Activated T-cell treated with anti-CD3 and anti-CD28 coated beads, Interleukin-2, amount 50 U/mL, for 72 hours (primary cell): ENCODE data around the gene SULF2. TPM values are rescaled to one million over a fixed set of nuclear protein-coding genes. Genes with fewer than 3 reads are reported as not detected.

Source experiments
- ATAC-seq, 2 donors: fragments of 150-1000 bp; cut with Tn5 transposase; replicated peaks in 1 of 2; 2 replicates each; pipeline ENCODE4 v1.10.0; 2021; ENCODE audit warnings: moderate library complexity in 2 of 2, mild to moderate bottlenecking in 1 of 2
- DNase-seq, 2 donors: peaks; one replicate each; pipeline ENCODE4 v3.0.0; 2021 to 2022; ENCODE audit warnings: mixed read lengths in 1 of 2
- H3K27ac Mint-ChIP-seq: one replicate; pipeline ENCODE4 v1.8.0; 2022; ENCODE audit warnings: mild to moderate bottlenecking, moderate library complexity, mixed read lengths
- H3K27me3 Mint-ChIP-seq: one replicate; pipeline ENCODE4 v1.8.0; 2022; ENCODE audit warnings: low read depth, mixed read lengths
- H3K36me3 Mint-ChIP-seq, 2 donors: one replicate each; pipeline ENCODE4 v1.8.0; 2022; ENCODE audit warnings: mixed read lengths in 2 of 2, mild to moderate bottlenecking in 1 of 2; ENCODE audit not compliant: insufficient read depth in 2 of 2
- H3K4me1 Mint-ChIP-seq: one replicate; pipeline ENCODE4 v1.8.0; 2022; ENCODE audit warnings: low read depth, mixed read lengths
- H3K4me3 Mint-ChIP-seq, 2 donors: one replicate each; pipeline ENCODE4 v1.8.0; 2022; ENCODE audit warnings: mild to moderate bottlenecking in 2 of 2, mixed read lengths in 2 of 2, moderate library complexity in 2 of 2
- H3K9me3 Mint-ChIP-seq, 2 donors: one replicate each; pipeline ENCODE4 v1.8.0; 2022; ENCODE audit warnings: mixed read lengths in 2 of 2
- total RNA-seq, 2 donors: library from RNA; stranded (reverse); gene quantifications; one replicate each; pipeline ENCODE4 v1.2.3, GENCODE V29; 2022

Gene SULF2
- total RNA-seq, 2 donors from 2014 or later: 0.65 to 0.72 TPM

DNA sequence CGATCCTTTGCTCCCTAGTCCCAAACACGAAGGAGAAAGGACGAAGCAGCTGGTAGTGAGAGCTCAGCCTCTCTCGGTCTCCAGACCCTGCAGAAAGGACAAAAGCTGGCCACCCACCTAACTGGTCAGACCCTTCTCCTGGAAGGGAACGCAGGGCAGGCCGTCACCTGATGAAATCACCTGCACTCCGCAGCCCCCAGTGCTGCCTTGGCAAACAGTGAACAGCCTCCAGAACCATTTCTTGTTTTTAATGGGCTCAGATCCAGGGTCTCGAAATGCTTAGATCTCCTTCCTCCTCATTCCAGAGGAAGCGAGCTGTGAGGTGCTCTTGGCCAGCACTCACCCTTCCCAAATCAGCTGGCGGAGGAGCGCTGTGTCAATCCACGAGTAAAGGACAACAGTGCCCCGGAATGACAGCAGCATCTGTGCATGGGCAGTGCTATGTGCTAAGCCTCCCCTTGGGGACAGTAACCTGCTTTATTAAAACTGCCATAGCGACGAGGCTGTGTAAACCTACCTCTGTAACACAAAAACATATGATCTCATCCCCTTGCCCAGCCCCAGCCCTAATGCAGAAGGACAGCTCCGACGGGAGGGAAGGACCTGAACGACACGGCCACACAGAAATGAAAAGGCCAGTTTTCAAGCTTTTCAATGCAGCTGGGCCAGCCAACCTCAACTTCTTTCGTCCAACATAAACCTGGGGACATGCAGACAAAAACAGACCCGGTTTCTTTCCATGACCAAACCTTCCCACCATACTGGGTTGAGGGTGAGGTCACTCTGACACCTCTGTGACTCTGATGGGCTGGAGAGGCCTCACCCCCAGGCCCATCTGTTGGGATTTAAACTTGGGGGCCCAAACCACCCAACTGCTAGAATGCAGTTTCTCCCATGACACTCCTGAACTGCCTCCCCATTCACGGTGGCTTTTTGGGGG, 43.3 kb downstream of the SULF2 start:
- Mint-ChIP-seq H3K36me3 (no peaks in the 10 kb centered on the region), H3K9me3 (no peaks in the 10 kb centered on the region), H3K27ac (no peak overlapping the region), H3K27me3 (peaks cover 7% of the 10 kb centered on the region), H3K4me3 (no peak overlapping the region), H3K4me1 (no peaks in the 10 kb centered on the region)
- no peak for ATAC-seq
- no peak for DNase-seq

DNA sequence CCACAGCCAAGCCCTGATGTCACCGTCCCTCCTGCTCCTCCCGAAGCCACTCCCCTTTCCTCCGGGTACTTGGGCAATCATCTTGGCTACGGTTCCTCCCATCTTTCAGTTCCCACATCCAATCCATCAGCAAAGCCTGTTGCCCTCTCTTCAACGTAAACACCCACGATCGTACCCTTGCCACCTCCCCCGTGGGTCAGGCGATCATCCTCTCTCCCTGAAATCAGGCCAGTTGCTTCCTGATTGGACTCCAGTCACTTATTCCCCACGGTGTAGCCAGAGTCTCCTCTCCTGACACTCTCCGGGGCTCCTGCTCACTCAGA, 44.5 kb downstream of the SULF2 start:
- Mint-ChIP-seq H3K27me3 (peaks cover 7% of the 10 kb centered on the region), H3K4me3 (no peak overlapping the region), H3K9me3 (no peaks in the 10 kb centered on the region), H3K4me1 (no peaks in the 10 kb centered on the region), H3K36me3 (no peaks in the 10 kb centered on the region), H3K27ac (no peak overlapping the region)
- DNase-seq: no peak
- no peak for ATAC-seq

DNA sequence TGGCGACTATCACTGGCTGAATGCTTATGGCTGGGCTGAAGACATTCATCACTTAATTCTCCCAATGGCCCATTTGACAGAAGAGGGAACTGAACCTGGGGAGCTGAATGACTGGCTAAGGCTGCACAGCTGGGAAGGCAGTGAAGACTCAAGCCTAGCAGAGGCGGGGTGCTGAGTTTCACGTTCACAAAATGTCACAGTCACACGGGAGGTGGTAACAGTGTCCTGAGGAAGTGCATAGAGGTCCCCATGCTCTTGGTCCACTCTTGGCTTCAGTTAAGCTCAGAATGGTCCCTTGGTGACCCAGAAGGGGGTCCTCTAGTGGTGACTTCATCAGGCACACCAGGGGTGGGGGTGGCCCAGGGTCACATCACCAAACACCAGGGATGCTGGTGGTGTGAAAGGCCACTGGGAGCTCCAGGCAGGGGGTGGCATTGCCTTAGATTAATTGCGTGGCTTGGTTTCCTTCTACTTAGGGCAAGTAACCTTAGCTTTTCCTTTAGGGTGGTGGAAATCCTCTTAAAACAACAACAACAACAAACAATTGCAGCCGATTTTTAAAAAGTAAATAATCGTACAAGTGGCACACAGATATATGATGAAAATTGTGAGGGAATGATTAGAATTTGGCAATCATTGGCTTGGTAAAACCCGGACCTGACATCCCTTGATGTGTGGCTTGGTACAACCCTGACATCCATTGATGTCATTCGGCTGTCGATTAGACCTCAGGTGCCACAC, 45.0 kb downstream of the SULF2 start:
- no peaks in the 10 kb centered on the region for H3K4me1 Mint-ChIP-seq
- no peaks in the 10 kb centered on the region for H3K36me3 Mint-ChIP-seq
- H3K27me3 Mint-ChIP-seq: peaks cover 7% of the 10 kb centered on the region
- ATAC-seq (no peak), DNase-seq (no peak)
- no peaks in the 10 kb centered on the region for H3K9me3 Mint-ChIP-seq
- H3K27ac Mint-ChIP-seq: no peak overlapping the region
- H3K4me3 Mint-ChIP-seq: no peak overlapping the region

DNA sequence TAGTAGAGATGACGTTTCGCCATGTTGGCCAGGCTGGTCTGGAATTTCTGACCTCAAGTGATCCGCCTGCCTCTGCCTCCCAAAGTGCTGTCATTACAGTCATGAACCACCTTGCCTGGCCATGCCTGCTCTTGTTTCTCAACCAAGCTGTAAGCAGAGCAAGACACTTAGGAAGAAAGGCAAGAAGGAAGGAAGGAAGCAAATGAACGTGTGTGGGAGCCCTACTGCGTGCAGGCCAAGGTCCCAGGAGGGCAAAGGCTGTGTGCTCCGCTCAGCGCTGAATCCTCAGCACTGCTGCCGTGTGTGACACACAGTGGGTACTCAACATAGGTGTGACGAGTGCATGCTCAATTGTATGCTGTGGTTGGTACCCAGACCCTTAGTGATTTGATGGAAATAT, 47.4 kb downstream of the SULF2 start:
- DNase-seq (no peak), ATAC-seq (no peak)
- H3K4me1 Mint-ChIP-seq: no peaks in the 10 kb centered on the region
- no peaks in the 10 kb centered on the region for H3K9me3 Mint-ChIP-seq
- peaks cover 7% of the 10 kb centered on the region for H3K27me3 Mint-ChIP-seq
- H3K36me3 Mint-ChIP-seq: no peaks in the 10 kb centered on the region
- H3K4me3 Mint-ChIP-seq: no peak overlapping the region
- H3K27ac Mint-ChIP-seq: no peak overlapping the region

DNA sequence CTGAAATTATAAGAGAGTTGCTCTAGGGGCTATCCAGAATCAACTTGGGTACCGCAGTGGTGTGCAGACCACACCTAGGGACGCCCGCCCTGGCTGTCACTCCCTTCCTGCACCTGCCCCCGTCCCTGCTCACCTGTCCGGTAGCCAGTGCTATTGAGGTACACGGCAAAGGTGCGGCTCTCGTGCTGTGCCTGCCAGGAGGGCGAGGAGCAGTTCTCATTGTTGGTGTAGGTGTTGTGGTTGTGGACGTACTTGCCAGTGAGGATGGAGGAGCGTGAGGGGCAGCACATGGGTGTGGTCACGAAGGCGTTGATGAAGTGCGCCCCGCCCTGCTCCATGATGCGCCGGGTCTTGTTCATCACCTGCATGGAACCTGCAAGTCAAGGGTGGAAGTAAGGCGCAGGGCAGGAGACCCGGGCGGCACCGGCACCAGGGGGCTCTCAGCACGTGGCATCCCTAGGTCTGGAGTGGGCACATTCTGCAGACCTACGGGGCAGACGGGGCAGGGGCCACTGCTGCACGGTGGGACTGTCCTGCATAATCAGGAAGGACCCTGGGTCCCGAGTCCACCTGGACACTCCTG, 48.6 kb downstream of the SULF2 start:
- Mint-ChIP-seq H3K9me3 (no peaks in the 10 kb centered on the region), H3K4me3 (no peak overlapping the region), H3K27me3 (peaks cover 7% of the 10 kb centered on the region), H3K27ac (no peak overlapping the region), H3K4me1 (no peaks in the 10 kb centered on the region), H3K36me3 (no peaks in the 10 kb centered on the region)
- ATAC-seq (no peak), DNase-seq (no peak)

DNA sequence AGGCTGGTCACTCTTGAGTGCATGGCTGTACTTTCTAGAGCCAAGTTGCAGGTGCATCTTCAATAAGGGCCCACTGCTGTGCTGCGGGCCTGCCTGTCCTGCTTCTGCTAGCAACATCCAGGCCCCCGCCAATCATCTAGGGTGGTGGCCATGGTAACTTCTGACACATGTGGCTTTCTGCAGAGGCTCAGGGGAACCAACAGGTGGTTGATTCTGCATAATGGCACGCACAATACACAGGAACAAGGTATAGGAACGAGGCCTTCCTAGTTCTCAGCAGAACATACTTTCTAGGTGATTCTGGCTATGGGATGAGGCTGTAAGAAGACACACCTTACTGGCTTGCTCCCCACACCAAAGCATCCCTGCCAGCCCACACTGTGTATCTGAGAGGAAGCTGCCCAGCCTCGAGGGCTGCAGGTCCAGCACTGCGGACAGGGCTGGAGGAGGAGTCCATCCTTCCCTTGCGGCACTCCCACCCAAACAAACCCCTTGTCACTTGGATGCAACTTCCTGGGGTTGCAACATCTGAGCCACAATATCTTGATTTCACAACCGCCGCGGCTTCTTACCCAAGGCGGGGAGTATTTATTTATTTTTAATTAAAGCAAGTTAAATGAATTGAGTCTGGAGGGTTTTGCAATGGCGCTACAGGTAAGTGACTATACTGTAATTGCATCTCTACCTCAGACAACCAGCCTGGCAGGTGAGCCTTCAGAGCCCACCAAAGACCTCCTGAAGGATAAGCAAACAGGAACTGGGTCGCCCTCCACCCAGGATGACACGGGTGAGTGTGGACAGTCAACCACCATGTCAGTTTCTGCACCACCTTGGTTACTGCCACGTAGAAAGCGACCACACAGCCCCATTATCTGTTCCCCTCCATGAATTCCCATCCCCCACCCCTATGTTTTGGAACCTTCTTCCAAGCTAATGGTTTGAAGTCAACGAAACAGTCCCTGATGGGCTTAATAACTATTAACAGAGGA, 49.6 kb downstream of the SULF2 start:
- DNase-seq (no peak), ATAC-seq (no peak)
- H3K27me3 Mint-ChIP-seq: no peaks in the 10 kb centered on the region
- H3K36me3 Mint-ChIP-seq: no peaks in the 10 kb centered on the region
- no peak overlapping the region for H3K4me3 Mint-ChIP-seq
- no peaks in the 10 kb centered on the region for H3K9me3 Mint-ChIP-seq
- H3K4me1 Mint-ChIP-seq: no peaks in the 10 kb centered on the region
- no peak overlapping the region for H3K27ac Mint-ChIP-seq

DNA sequence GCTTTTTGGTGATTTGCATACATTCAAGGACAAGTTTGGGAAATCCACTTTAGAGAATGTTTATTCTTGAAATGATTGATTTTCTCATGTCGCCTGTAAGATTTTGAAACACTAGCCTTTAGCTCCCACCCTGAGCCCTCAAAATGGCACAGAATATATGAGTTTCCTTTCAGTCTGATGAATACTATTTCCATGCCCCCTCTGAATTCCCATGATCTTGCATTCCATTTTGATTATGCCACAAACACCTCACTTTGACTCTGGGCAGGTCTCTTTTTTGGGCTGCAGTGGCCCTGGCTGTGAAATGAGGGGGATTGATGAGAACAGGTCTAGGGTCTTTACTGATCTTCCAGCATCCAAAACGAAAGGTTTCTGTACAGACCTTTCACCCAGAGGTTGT, 50.4 kb downstream of the SULF2 start:
- Mint-ChIP-seq H3K36me3 (no peaks in the 10 kb centered on the region), H3K27me3 (no peaks in the 10 kb centered on the region), H3K27ac (no peak overlapping the region), H3K4me3 (no peak overlapping the region), H3K4me1 (no peaks in the 10 kb centered on the region), H3K9me3 (no peaks in the 10 kb centered on the region)
- ATAC-seq (no peak), DNase-seq (no peak)

DNA sequence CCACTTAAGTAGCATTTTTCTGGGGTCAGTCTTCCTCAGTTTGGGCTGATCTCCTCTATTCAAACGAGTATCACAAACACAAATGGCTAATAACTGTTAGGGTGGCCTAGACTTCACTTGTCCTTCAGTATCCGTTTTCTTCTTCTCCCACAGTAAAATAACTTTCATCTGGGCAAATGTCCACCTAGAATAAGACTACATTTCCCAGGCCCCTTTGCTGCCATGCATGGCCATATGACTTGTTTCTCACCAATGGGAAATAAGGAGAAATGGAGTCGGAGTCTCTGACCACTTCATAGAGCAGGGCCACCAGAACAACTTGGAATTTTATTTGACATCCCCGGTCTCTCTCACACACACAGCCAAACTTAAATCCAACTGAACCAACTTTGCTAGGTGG, 51.4 kb downstream of the SULF2 start:
- Mint-ChIP-seq H3K36me3 (no peaks in the 10 kb centered on the region), H3K4me1 (no peaks in the 10 kb centered on the region), H3K27me3 (no peaks in the 10 kb centered on the region), H3K9me3 (no peaks in the 10 kb centered on the region), H3K4me3 (no peak overlapping the region), H3K27ac (no peak overlapping the region)
- DNase-seq (no peak), ATAC-seq (no peak)

DNA sequence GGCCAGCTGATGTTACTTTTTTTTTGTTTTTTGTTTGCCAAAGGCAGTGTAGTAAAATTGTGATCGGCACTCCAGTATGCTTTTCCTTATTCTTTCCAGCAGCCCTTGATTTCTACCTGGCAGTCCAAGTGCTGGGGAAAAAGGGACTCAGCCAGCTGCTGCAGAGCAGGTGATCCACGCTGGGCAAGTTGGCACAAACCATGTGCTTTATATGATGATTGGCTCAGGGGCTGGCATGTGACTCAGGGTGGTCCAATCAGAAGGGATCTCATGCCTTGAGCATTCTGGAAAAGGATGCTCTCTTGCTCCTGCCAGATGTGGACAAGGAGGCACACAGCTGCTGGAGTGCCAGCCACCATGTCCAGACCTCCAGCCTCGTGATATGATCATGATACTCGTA, 54.5 kb downstream of the SULF2 start:
- no peak overlapping the region for H3K27ac Mint-ChIP-seq
- peaks cover 21% of the 10 kb centered on the region for H3K4me1 Mint-ChIP-seq
- peaks cover 2% of the 10 kb centered on the region in 2 donors for H3K36me3 Mint-ChIP-seq
- H3K4me3 Mint-ChIP-seq: no peak overlapping the region
- no peaks in the 10 kb centered on the region for H3K9me3 Mint-ChIP-seq
- no peaks in the 10 kb centered on the region for H3K27me3 Mint-ChIP-seq
- ATAC-seq: no peak
- no peak for DNase-seq

DNA sequence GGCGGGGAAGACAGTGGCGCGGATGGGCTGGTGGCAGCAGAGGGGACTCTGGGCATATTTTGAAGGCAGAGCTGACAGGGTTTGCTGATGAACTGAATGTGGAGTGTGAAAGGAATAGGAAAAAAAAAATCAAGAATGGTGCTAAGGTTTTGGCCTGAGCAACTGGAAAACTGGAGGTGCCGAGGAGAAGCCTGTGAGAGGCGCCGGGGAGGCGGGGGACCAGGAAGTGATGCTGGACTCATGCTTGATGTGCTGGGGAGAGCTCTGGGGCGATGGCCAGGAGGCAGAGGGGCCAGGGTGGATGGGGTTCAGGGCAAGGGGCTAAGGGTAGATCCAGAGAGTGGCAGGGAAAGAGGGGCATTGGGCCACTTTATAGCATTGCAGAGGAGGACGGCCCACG, 55.8 kb downstream of the SULF2 start:
- H3K9me3 Mint-ChIP-seq: no peaks in the 10 kb centered on the region
- no peak overlapping the region for H3K27ac Mint-ChIP-seq
- H3K4me3 Mint-ChIP-seq: no peak overlapping the region
- peaks cover 2% of the 10 kb centered on the region in 2 donors for H3K36me3 Mint-ChIP-seq
- ATAC-seq: no peak
- no peak for DNase-seq
- H3K27me3 Mint-ChIP-seq: no peaks in the 10 kb centered on the region
- H3K4me1 Mint-ChIP-seq: peaks cover 28% of the 10 kb centered on the region

DNA sequence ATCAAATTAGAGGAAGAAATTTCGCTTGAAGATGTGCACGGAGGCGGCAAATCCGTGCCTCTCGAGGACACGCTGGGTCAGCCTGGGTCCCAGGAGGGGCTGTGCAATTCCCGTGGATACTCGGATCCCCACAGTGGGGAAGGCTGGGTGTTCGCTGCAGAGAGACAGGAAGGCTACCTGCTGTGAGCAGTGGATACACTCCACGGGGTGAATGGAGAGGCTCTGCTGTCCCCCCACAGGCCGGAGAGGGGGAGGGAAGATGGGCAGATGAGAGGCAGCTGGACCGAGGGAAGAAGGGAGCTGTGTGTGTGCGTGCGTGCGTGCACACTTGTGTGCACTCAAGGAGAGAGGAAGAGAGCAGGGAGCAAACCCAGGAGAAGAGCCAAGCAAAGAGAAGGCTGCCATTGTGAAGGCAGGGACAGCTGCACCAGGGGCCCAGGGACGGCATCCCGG, 57.3 kb downstream of the SULF2 start:
- H3K9me3 Mint-ChIP-seq: no peaks in the 10 kb centered on the region
- H3K27ac Mint-ChIP-seq: peak overlapping the region; percentile 91
- no peak for ATAC-seq
- no peaks in the 10 kb centered on the region for H3K27me3 Mint-ChIP-seq
- H3K4me3 Mint-ChIP-seq: peak overlapping the region; percentile 78 to 80
- peaks cover 28% of the 10 kb centered on the region for H3K4me1 Mint-ChIP-seq
- peaks cover 2% of the 10 kb centered on the region in 2 donors for H3K36me3 Mint-ChIP-seq
- no peak for DNase-seq

DNA sequence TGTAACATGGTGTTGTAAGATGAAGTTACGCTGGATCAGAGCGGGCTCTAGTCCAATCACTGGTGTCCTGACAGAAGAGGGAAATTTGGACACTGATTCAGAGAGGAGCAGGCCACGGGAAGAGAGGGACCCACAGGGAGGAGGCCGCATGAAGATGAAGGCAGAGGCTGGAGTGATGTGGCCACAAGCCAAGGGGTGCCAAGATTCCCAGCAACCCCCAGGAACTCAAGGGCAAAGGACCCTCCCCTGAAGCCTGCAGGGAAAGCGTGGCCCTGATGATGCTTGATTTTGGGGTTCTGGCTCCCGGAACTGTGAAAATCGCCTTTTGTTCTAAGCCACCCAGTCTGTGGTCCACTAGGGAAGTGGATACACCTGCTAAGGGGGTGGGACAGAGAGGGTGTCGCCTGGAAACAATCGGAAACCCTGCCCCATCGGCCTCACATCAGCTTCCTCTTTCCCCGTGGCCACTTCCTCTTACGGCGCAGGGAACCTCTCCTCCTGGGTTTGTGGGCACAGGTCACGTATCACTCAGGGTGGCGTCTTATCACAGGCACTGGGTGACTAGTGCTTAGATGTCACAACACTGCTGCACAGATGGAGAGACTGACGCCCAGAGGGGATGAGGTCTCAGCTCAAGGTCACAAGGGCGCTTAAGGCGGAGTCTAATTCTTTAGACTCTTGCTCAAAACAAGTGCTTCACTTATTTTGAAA, 58.0 kb downstream of the SULF2 start:
- Mint-ChIP-seq H3K9me3 (no peaks in the 10 kb centered on the region), H3K4me1 (peaks cover 28% of the 10 kb centered on the region), H3K4me3 (peak overlapping the region; percentile 78 to 80), H3K27me3 (no peaks in the 10 kb centered on the region), H3K36me3 (peaks cover 2% of the 10 kb centered on the region in 2 donors), H3K27ac (peak overlapping the region; percentile 91)
- peak; percentile 76 to 77 for DNase-seq
- peak; percentile 98 to 99 for ATAC-seq
